Fibroblast of skin of right quadriceps (primary cell): ENCODE results near the gene TRIM2.
"Not testable (repeated sequence)": the region's sequence is repeated elsewhere in the genome, so short reads cannot be mapped to it uniquely, and the experiment has no call there.

Experiments
- DNase-seq: peaks from one replicate; pipeline ENCODE4 v3.0.0-alpha.2; 2013

The TRIM2 gene

GRCh38 chr4:153204247-153204671 lies at the start of gene TRIM2:
Gene TRIM2, plus strand, starts transcription at chr4:153204443. Its CDS starts 88 bp downstream, at chr4:153204531.
- peak; percentile 85 for DNase-seq

- DNase-seq, result no peak
Observed at GRCh38 chr4:153155686-153156085, 48.6 kb upstream of the TRIM2 start.

- DNase-seq, result peak; percentile 60
Observed at GRCh38 chr4:153156263-153156662, 48.0 kb upstream of the TRIM2 start.

- no peak for DNase-seq
Observed at GRCh38 chr4:153156721-153157120, 47.5 kb upstream of the TRIM2 start.

- no peak for DNase-seq
Observed at GRCh38 chr4:153159016-153159415, 45.2 kb upstream of the TRIM2 start.

- peak; percentile 91 for DNase-seq
Observed at GRCh38 chr4:153159728-153160221, 44.5 kb upstream of the TRIM2 start.

GRCh38 chr4:153160821-153161220 lies 43.4 kb upstream of the TRIM2 start:
- DNase-seq, result no peak

- DNase-seq, result peak; percentile 66
Observed at GRCh38 chr4:153161226-153161963, 42.8 kb upstream of the TRIM2 start.

GRCh38 chr4:153165236-153165635 lies 39.0 kb upstream of the TRIM2 start:
- not testable (repeated sequence) for DNase-seq

GRCh38 chr4:153166716-153167501 lies 37.3 kb upstream of the TRIM2 start:
- peak; percentile 42 for DNase-seq

- no peak for DNase-seq
Observed at GRCh38 chr4:153169776-153170175, 34.5 kb upstream of the TRIM2 start.

- no peak for DNase-seq
Observed at GRCh38 chr4:153170407-153170806, 33.8 kb upstream of the TRIM2 start.

- DNase-seq, result no peak
Observed at GRCh38 chr4:153174821-153175567, 29.2 kb upstream of the TRIM2 start.

- no peak for DNase-seq
Observed at GRCh38 chr4:153176938-153177337, 27.3 kb upstream of the TRIM2 start.

GRCh38 chr4:153177841-153178240 lies 26.4 kb upstream of the TRIM2 start:
- DNase-seq, result no peak

GRCh38 chr4:153179100-153179499 lies 25.1 kb upstream of the TRIM2 start:
- no peak for DNase-seq

GRCh38 chr4:153181293-153181692 lies 22.9 kb upstream of the TRIM2 start:
- no peak for DNase-seq

GRCh38 chr4:153181700-153182099 lies 22.5 kb upstream of the TRIM2 start:
- DNase-seq, result no peak

- no peak for DNase-seq
Observed at GRCh38 chr4:153183146-153183545, 21.1 kb upstream of the TRIM2 start.

- DNase-seq, result no peak
Observed at GRCh38 chr4:153185331-153185852, 18.9 kb upstream of the TRIM2 start.

GRCh38 chr4:153186046-153186728 lies 18.1 kb upstream of the TRIM2 start:
- no peak for DNase-seq
